HepG2 (cell line): ENCODE results near the gene MXRA7. TPM values are rescaled to one million over a fixed set of nuclear protein-coding genes. Genes with fewer than 3 reads are reported as not detected.
A peak's percentile ranks its signal among the peaks of the same experiment; 100 is the strongest.

ENCODE experiments used
- CCDC6 ChIP-seq: sonication (generic); formaldehyde crosslinking; IDR thresholded peaks from 2 replicates; pipeline ENCODE4 v1.8.1; 2022; ENCODE audit warnings: mild to moderate bottlenecking, missing genetic modification reagents, moderate library complexity
- DR1 ChIP-seq: sonication (generic); formaldehyde crosslinking; IDR thresholded peaks from 2 replicates; pipeline ENCODE4 v1.8.0; 2021; ENCODE audit warnings: mild to moderate bottlenecking, missing genetic modification reagents, inconsistent platforms
- FOXK2 ChIP-seq: fragments of 450-650 bp; IDR thresholded peaks from 2 replicates; pipeline ENCODE4 v1.6.1; 2016
- MED1 ChIP-seq: sonication (generic); formaldehyde crosslinking; IDR thresholded peaks from 2 replicates; pipeline ENCODE4 v1.4.0; 2020; ENCODE audit warnings: missing genetic modification reagents
- NKX3-1 ChIP-seq: sonication (generic); formaldehyde crosslinking; IDR thresholded peaks from 2 replicates; pipeline ENCODE4 v1.5.0; 2020; ENCODE audit warnings: missing genetic modification reagents
- NRL ChIP-seq: sonication (generic); formaldehyde crosslinking; IDR thresholded peaks from 2 replicates; pipeline ENCODE4 v1.5.0; 2020; ENCODE audit warnings: missing genetic modification reagents, mild to moderate bottlenecking, moderate library complexity, borderline replicate concordance
- PITX1 ChIP-seq: sonication (generic); formaldehyde crosslinking; IDR thresholded peaks from 2 replicates; pipeline ENCODE4 v1.5.1; 2020; ENCODE audit warnings: mild to moderate bottlenecking, missing genetic modification reagents
- TBX3 ChIP-seq: fragments of 450-650 bp; IDR thresholded peaks from 2 replicates; pipeline ENCODE4 v1.6.1; 2017; ENCODE audit warnings: antibody characterized with exemption, mild to moderate bottlenecking, inconsistent platforms, borderline replicate concordance
- ZNF12 ChIP-seq: sonication (generic); formaldehyde crosslinking; IDR thresholded peaks from 2 replicates; pipeline ENCODE4 v1.5.0; 2020; ENCODE audit warnings: missing genetic modification reagents
- ZNF274 ChIP-seq: sonication (generic); formaldehyde crosslinking; IDR thresholded peaks from 2 replicates; pipeline ENCODE4 v1.5.1; 2020; ENCODE audit warnings: mild to moderate bottlenecking, missing genetic modification reagents
- ZNF549 ChIP-seq: sonication (generic); formaldehyde crosslinking; IDR thresholded peaks from 2 replicates; pipeline ENCODE4 v1.5.0; 2020; ENCODE audit warnings: missing genetic modification reagents
- ZNF569 ChIP-seq: sonication (generic); formaldehyde crosslinking; IDR thresholded peaks from 2 replicates; pipeline ENCODE4 v1.5.0; 2020; ENCODE audit warnings: mild to moderate bottlenecking, missing genetic modification reagents, moderate library complexity, borderline replicate concordance
- ZNF605 ChIP-seq: sonication (generic); formaldehyde crosslinking; IDR thresholded peaks from 2 replicates; pipeline ENCODE4 v1.8.0; 2022; ENCODE audit warnings: mild to moderate bottlenecking, missing genetic modification reagents
- polyA plus RNA-seq, 8 experiments: library from polyadenylated mRNA; depleted of rRNA in 3 of 8; stranded (reverse) in 7 of 8; unstranded in 1 of 8; fragments of >200 nt; fragmentation: Illumina TruSeq in 4 of 8; extraction: Trizol in 4 of 8; gene quantifications; 2 replicates each; pipeline versions ENCODE4 v1.2.1 to v1.2.3, GENCODE V29; 2011 to 2016; ENCODE audit warnings: low read depth in 4 of 8, missing spikeins in 1 of 8, mixed read lengths in 1 of 8; ENCODE audit not compliant: insufficient read depth in 1 of 8
- total RNA-seq, 5 experiments: library from RNA; depleted of rRNA; stranded (reverse); fragments of >200 nt; fragmentation: Illumina TruSeq; extraction: Trizol; gene quantifications; 2 replicates each; pipeline ENCODE4 v1.2.3, GENCODE V29; 2016; ENCODE audit warnings: low read depth in 1 of 5
- TF ChIP-seq, protein P1 (sequence below): sonication (generic); formaldehyde crosslinking; IDR thresholded peaks from 2 replicates; pipeline ENCODE4 v1.5.0; 2020; ENCODE audit warnings: mild to moderate bottlenecking, missing genetic modification reagents
- TF ChIP-seq, protein P2 (sequence below): sonication (generic); formaldehyde crosslinking; IDR thresholded peaks from 2 replicates; pipeline ENCODE4 v1.9.0; 2022; ENCODE audit warnings: low read depth, missing genetic modification reagents
- TF ChIP-seq, protein P3 (sequence below): IDR thresholded peaks from 2 replicates; pipeline ENCODE4 v1.6.1; 2016; ENCODE audit warnings: control low read depth
- TF ChIP-seq, protein P4 (sequence below): sonication (generic); formaldehyde crosslinking; IDR thresholded peaks from 2 replicates; pipeline ENCODE4 v1.4.0; 2020; ENCODE audit warnings: missing genetic modification reagents
- TF ChIP-seq, protein P5 (sequence below): sonication (generic); formaldehyde crosslinking; IDR thresholded peaks from 2 replicates; pipeline ENCODE4 v1.5.1; 2020; ENCODE audit warnings: missing genetic modification reagents, mild to moderate bottlenecking, borderline replicate concordance
- TF ChIP-seq, protein P6 (sequence below): sonication (generic); formaldehyde crosslinking; IDR thresholded peaks from 2 replicates; pipeline ENCODE4 v1.4.0; 2020; ENCODE audit warnings: missing genetic modification reagents

Gene MXRA7
- total and polyA plus RNA-seq, 2 of the 13 experiments (the other 11 are each of a cell fraction or from before 2014, with no cell fraction given): 44.8 to 112 TPM

DNA sequence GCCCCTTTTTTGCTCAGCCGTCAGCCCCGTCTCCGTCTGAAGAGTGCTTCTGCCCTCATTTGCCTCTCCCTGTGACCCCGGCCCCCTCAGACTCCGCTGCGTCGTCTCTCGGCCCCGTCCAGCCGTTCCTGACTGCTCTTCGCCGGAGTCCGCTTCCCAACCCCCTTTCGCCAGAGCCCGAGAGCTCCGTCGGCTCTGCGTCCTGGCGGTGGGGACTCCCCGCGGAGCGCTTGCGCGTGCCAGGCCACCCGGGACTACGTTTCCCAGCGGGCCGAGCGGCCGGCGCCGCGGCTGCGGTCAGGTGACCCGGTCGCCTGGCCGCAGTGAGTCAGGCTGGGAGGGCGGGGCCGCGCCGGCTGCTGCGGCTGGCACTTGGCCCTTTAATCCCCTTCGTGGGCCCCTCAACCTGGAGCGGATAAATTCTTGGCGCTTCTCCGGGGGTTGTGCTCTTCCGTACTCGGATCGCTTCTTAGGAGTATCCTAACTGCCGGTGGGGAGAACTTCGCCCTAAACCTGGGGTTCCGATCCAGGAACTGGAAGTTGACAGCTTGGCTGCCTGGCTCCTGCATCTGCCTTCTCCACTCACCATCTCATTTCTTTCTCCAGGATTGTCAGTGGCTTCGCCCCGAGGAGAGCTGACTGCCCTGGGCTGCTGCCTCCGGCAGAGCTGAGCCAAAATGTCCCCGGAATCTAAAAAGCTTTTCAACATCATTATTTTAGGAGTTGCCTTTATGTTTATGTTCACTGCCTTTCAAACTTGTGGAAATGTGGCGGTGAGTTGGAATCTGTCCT, 27.1 kb upstream of the MXRA7 start, which contains the start of gene MFSD11 (continued):
- TF ChIP-seq, protein P1, sequence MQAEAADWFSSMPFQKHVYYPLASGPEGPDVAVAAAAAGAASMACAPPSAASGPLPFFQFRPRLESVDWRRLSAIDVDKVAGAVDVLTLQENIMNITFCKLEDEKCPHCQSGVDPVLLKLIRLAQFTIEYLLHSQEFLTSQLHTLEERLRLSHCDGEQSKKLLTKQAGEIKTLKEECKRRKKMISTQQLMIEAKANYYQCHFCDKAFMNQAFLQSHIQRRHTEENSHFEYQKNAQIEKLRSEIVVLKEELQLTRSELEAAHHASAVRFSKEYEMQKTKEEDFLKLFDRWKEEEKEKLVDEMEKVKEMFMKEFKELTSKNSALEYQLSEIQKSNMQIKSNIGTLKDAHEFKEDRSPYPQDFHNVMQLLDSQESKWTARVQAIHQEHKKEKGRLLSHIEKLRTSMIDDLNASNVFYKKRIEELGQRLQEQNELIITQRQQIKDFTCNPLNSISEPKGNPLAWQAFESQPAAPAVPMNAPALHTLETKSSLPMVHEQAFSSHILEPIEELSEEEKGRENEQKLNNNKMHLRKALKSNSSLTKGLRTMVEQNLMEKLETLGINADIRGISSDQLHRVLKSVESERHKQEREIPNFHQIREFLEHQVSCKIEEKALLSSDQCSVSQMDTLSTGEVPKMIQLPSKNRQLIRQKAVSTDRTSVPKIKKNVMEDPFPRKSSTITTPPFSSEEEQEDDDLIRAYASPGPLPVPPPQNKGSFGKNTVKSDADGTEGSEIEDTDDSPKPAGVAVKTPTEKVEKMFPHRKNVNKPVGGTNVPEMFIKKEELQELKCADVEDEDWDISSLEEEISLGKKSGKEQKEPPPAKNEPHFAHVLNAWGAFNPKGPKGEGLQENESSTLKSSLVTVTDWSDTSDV: no peak
- TF ChIP-seq MED1 (CRISPR knock-in tag) (peak; percentile 42), ZNF274 (CRISPR knock-in tag) (no peak), ZNF569 (no peak), NKX3-1 (peak; percentile 57; the same call in 1 of the 2 replicates), CCDC6 (no peak), NRL (CRISPR knock-in tag) (no peak), ZNF549 (CRISPR knock-in tag) (no peak; the same call in 1 of the 2 replicates), ZNF12 (no peak), TBX3 (peak; percentile 73), DR1 (no peak), FOXK2 (no peak), ZNF605 (CRISPR knock-in tag) (no peak; the same call in none of the 2 replicates), PITX1 (peak; percentile 66; the same call in 1 of the 2 replicates)
- TF ChIP-seq, protein P2, sequence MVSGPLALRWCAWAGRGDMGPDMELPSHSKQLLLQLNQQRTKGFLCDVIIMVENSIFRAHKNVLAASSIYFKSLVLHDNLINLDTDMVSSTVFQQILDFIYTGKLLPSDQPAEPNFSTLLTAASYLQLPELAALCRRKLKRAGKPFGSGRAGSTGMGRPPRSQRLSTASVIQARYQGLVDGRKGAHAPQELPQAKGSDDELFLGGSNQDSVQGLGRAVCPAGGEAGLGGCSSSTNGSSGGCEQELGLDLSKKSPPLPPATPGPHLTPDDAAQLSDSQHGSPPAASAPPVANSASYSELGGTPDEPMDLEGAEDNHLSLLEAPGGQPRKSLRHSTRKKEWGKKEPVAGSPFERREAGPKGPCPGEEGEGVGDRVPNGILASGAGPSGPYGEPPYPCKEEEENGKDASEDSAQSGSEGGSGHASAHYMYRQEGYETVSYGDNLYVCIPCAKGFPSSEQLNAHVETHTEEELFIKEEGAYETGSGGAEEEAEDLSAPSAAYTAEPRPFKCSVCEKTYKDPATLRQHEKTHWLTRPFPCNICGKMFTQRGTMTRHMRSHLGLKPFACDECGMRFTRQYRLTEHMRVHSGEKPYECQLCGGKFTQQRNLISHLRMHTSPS (CRISPR knock-in tag): no peak
- TF ChIP-seq, protein P3, sequence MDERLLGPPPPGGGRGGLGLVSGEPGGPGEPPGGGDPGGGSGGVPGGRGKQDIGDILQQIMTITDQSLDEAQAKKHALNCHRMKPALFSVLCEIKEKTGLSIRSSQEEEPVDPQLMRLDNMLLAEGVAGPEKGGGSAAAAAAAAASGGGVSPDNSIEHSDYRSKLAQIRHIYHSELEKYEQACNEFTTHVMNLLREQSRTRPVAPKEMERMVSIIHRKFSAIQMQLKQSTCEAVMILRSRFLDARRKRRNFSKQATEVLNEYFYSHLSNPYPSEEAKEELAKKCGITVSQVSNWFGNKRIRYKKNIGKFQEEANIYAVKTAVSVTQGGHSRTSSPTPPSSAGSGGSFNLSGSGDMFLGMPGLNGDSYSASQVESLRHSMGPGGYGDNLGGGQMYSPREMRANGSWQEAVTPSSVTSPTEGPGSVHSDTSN (CRISPR knock-in tag): no peak
- TF ChIP-seq, protein P4, sequence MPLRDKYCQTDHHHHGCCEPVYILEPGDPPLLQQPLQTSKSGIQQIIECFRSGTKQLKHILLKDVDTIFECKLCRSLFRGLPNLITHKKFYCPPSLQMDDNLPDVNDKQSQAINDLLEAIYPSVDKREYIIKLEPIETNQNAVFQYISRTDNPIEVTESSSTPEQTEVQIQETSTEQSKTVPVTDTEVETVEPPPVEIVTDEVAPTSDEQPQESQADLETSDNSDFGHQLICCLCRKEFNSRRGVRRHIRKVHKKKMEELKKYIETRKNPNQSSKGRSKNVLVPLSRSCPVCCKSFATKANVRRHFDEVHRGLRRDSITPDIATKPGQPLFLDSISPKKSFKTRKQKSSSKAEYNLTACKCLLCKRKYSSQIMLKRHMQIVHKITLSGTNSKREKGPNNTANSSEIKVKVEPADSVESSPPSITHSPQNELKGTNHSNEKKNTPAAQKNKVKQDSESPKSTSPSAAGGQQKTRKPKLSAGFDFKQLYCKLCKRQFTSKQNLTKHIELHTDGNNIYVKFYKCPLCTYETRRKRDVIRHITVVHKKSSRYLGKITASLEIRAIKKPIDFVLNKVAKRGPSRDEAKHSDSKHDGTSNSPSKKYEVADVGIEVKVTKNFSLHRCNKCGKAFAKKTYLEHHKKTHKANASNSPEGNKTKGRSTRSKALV (CRISPR knock-in tag): peak; percentile 16; the same call in 1 of the 2 replicates
- TF ChIP-seq, protein P5, sequence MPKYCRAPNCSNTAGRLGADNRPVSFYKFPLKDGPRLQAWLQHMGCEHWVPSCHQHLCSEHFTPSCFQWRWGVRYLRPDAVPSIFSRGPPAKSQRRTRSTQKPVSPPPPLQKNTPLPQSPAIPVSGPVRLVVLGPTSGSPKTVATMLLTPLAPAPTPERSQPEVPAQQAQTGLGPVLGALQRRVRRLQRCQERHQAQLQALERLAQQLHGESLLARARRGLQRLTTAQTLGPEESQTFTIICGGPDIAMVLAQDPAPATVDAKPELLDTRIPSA: no peak
- TF ChIP-seq, protein P6, sequence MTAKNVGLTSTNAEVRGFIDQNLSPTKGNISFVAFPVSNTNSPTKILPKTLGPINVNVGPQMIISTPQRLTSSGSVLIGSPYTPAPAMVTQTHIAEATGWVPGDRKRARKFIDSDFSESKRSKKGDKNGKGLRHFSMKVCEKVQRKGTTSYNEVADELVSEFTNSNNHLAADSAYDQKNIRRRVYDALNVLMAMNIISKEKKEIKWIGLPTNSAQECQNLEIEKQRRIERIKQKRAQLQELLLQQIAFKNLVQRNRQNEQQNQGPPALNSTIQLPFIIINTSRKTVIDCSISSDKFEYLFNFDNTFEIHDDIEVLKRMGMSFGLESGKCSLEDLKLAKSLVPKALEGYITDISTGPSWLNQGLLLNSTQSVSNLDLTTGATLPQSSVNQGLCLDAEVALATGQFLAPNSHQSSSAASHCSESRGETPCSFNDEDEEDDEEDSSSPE (CRISPR knock-in tag): no peak; the same call in 1 of the 2 replicates
